Activated naive CD8-positive, alpha-beta T cell (primary cell): ENCODE data around the gene EXOC1.

ENCODE experiments used
- H3K27ac Mint-ChIP-seq: one replicate; pipeline ENCODE4 v1.8.0; 2021; ENCODE audit warnings: mixed read lengths
- H3K27me3 Mint-ChIP-seq: one replicate; pipeline ENCODE4 v1.8.0; 2021; ENCODE audit warnings: mixed read lengths
- H3K36me3 Mint-ChIP-seq: one replicate; pipeline ENCODE4 v1.8.0; 2021; ENCODE audit warnings: mixed read lengths
- H3K4me1 Mint-ChIP-seq: one replicate; pipeline ENCODE4 v1.8.0; 2021; ENCODE audit warnings: low read depth, mixed read lengths
- H3K4me3 Mint-ChIP-seq: one replicate; pipeline ENCODE4 v1.8.0; 2021; ENCODE audit warnings: mild to moderate bottlenecking, mixed read lengths
- H3K9me3 Mint-ChIP-seq: one replicate; pipeline ENCODE4 v1.8.0; 2021; ENCODE audit warnings: low read depth, mixed read lengths

The EXOC1 gene, protein sequence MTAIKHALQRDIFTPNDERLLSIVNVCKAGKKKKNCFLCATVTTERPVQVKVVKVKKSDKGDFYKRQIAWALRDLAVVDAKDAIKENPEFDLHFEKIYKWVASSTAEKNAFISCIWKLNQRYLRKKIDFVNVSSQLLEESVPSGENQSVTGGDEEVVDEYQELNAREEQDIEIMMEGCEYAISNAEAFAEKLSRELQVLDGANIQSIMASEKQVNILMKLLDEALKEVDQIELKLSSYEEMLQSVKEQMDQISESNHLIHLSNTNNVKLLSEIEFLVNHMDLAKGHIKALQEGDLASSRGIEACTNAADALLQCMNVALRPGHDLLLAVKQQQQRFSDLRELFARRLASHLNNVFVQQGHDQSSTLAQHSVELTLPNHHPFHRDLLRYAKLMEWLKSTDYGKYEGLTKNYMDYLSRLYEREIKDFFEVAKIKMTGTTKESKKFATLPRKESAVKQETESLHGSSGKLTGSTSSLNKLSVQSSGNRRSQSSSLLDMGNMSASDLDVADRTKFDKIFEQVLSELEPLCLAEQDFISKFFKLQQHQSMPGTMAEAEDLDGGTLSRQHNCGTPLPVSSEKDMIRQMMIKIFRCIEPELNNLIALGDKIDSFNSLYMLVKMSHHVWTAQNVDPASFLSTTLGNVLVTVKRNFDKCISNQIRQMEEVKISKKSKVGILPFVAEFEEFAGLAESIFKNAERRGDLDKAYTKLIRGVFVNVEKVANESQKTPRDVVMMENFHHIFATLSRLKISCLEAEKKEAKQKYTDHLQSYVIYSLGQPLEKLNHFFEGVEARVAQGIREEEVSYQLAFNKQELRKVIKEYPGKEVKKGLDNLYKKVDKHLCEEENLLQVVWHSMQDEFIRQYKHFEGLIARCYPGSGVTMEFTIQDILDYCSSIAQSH

DNA sequence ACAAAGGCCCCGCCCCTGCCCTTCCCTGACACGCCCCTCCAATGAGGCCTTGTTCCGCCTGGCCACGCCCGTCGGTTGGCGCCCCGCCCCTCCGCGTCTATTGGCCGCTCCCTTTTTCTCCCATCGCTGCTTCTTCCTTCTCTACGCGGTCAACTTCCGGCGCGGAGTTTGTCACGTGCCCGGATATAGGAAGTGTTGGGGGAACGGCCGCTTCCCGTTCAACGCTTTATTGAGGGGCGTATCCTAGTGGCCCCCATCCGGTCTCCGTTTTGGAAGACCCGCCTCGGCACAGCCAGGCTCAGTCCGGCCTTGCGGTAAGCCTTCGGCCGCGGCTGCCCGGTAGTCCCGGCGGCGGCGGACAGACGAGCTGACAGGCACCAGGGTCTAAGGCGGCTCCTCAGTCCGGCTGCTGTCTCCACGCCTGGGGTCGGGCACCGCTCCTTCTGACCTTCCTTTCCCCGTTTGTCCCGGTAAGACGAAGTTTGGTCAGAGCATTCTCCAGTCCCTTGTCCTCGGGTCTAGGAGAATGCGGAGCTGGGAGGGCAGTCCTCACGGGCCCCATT is at the start of gene EXOC1:
Gene EXOC1, plus strand, starts transcription at position 165 of the 563 bp plus-strand sequence. CDS start 4,676 bp downstream, outside the sequence.
- H3K4me1 Mint-ChIP-seq = peaks cover 43% of the 10 kb centered on the region
- peak within 1 kb of the TSS; percentile 11 for H3K4me3 Mint-ChIP-seq
- no peaks in the 10 kb centered on the region for H3K9me3 Mint-ChIP-seq
- peak within 1 kb of the TSS; percentile 47 for H3K27ac Mint-ChIP-seq
- peaks cover 7% of the 10 kb centered on the region for H3K36me3 Mint-ChIP-seq
- H3K27me3 Mint-ChIP-seq = no peaks in the 10 kb centered on the region

DNA sequence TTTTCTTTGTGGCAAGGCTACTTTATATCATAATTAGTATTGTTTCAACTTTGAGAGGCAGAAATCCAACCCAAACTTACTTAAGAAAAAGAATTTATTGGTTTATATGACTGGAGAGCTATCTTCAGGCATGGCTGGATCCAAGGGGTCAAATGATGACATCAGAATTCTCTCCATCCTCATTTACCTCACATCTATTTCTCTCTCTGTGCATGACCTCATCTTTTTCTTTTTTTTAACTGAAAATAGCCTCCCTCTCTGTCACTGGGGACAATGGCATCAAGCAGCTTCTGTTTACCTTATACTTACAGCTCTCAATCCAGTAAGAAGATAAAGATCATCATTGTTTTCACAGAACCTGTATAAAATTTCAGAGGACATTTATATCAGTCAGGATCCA is 45.9 kb upstream of the EXOC1 start:
- Mint-ChIP-seq H3K27ac (no peak overlapping the region), H3K4me3 (no peak overlapping the region), H3K4me1 (no peaks in the 10 kb centered on the region), H3K9me3 (no peaks in the 10 kb centered on the region), H3K27me3 (peaks cover 2% of the 10 kb centered on the region), H3K36me3 (no peaks in the 10 kb centered on the region)

DNA sequence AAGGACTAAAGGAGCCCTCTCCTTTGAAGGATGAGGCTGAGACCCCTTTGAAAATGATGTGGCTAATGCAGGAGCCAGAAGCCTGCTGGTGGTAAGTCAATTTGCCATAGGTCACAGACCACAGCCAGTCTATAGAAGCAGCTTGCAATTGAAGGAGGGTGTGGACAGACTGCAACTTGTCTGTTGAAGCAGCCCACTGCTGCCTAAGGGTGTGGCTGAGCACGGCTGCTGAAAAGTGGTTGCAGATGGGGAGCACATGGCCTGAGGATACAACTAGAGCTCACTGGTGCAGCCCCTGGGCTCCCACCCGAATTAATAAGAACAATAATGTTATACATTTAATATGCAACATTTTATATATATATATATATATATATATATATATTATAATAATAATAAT is 45.3 kb upstream of the EXOC1 start:
- H3K27ac Mint-ChIP-seq = no peak overlapping the region
- no peaks in the 10 kb centered on the region for H3K4me1 Mint-ChIP-seq
- no peaks in the 10 kb centered on the region for H3K36me3 Mint-ChIP-seq
- H3K27me3 Mint-ChIP-seq = peaks cover 2% of the 10 kb centered on the region
- H3K4me3 Mint-ChIP-seq = no peak overlapping the region
- H3K9me3 Mint-ChIP-seq = no peaks in the 10 kb centered on the region

DNA sequence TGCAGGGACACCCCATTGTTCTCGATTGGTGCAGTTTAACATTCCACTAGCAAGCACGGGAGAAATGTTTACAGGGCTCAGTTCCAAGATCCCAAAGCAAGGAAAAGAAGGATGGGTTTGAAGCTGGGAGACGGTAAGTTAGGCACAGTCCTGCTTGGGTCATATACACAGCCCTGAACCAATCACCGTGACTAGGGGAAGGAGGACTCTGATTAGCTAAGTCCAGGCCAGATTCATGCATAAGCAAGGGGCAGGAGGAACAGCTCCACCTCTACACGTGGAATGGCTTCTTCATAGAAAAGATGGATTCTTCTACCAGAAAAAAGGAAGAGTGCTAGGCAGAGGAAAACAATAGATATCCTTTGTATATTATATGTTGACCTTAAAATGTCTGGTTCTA is 44.8 kb upstream of the EXOC1 start:
- no peaks in the 10 kb centered on the region for H3K9me3 Mint-ChIP-seq
- no peak overlapping the region for H3K4me3 Mint-ChIP-seq

DNA sequence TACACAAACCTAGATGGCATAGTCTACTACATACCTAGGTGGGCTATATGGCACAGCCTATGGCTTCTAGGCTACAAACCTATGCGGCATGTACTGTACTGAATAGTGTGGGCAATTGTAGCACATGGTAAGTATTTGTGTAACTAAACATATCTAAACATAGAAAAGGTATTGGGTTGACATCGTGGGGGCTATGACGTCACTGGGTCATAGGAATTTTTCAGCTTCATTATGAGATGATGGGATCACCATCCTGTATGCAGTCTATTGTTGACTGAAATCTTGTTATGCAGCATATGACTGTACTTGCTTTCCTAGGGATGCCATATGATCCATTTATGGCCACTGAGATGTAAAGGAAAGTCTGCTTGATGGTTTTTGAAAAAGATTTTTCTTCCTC is 35.8 kb upstream of the EXOC1 start:
- H3K27ac Mint-ChIP-seq = no peak overlapping the region

More for the DNA sequence above, 44.8 kb upstream of the EXOC1 start:
- H3K27me3 Mint-ChIP-seq = peaks cover 2% of the 10 kb centered on the region
- no peak overlapping the region for H3K27ac Mint-ChIP-seq
- no peaks in the 10 kb centered on the region for H3K4me1 Mint-ChIP-seq
- H3K36me3 Mint-ChIP-seq = no peaks in the 10 kb centered on the region

DNA sequence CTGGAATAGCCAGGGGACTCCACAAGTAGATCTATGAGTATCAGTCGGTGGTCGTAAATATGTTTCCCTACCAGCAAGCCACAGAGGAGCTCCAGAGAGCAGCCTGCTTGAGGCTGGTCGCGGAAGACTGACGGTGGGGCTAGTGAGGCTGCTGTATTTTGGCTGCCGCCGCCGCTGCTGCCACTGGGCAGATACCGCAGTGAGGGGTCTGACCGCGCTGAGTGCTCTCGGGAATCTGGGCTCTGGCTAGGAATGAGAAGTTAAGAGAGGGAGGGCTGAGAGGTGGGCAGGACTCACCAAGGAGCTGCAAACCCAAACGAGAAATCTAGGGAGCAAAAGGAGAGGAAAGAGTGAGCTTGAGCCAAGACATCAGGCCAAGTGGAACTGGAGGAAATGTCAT is 33.8 kb upstream of the EXOC1 start, which contains the start of gene EXOC1L:
Gene EXOC1L, plus strand, starts transcription at position 157 of the 400 bp plus-strand sequence. Its CDS starts 237 bp downstream, at position 394.
- Mint-ChIP-seq H3K27me3 (peaks cover 12% of the 10 kb centered on the region), H3K27ac (no peak within 1 kb of the TSS), H3K4me1 (peaks cover 5% of the 10 kb centered on the region), H3K36me3 (no peaks in the 10 kb centered on the region), H3K9me3 (no peaks in the 10 kb centered on the region), H3K4me3 (peak within 1 kb of the TSS; percentile 72)

More for the DNA sequence above, 35.8 kb upstream of the EXOC1 start:
- H3K9me3 Mint-ChIP-seq = no peaks in the 10 kb centered on the region
- H3K4me3 Mint-ChIP-seq = no peak overlapping the region
- H3K27me3 Mint-ChIP-seq = peaks cover 12% of the 10 kb centered on the region
- no peaks in the 10 kb centered on the region for H3K36me3 Mint-ChIP-seq
- peaks cover 5% of the 10 kb centered on the region for H3K4me1 Mint-ChIP-seq

DNA sequence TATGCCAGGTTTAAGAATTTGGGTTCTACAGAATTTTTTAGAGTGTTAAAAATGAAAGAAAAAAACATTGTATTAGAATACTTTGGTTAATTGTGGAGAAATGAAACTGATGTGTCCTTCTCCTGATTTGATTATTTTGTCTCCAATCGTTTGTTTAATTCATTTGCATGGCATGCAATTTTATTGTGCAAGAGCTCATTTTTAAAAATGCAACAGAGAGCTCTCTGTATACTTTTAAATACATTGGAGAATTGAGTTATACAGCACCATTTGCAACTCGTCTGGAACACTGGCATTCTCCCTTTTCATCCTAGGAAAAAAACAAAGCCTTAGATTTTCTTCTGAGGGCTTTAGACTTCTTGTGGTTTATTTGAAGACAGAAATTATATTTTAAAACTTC is 33.2 kb upstream of the EXOC1 start:
- H3K27ac Mint-ChIP-seq = no peak overlapping the region
- no peak overlapping the region for H3K4me3 Mint-ChIP-seq
- H3K4me1 Mint-ChIP-seq = peaks cover 5% of the 10 kb centered on the region
- peaks cover 12% of the 10 kb centered on the region for H3K27me3 Mint-ChIP-seq
- no peaks in the 10 kb centered on the region for H3K9me3 Mint-ChIP-seq
- no peaks in the 10 kb centered on the region for H3K36me3 Mint-ChIP-seq

DNA sequence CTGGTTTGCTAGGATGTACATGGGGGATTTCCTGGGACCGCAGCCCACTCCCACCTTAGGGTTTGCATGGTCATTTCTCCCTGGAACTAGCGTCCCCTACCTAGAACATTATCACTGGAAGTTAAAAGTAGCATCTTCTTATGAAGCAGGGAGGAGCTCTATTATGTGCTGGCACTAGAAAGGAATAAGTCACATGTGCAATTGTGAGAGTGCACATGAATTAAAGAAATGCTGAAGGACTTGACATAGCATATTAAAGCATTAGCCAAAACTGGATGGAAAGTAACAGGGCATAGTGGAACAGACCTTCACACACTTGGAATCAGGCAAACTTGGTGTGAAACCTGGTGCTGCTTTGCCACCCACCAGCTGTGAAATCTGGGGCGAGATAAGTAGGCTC is 31.1 kb upstream of the EXOC1 start:
- H3K9me3 Mint-ChIP-seq = no peaks in the 10 kb centered on the region
- no peak overlapping the region for H3K4me3 Mint-ChIP-seq
- no peak overlapping the region for H3K27ac Mint-ChIP-seq
- H3K27me3 Mint-ChIP-seq = peaks cover 14% of the 10 kb centered on the region
- no peaks in the 10 kb centered on the region for H3K36me3 Mint-ChIP-seq
- peaks cover 5% of the 10 kb centered on the region for H3K4me1 Mint-ChIP-seq

DNA sequence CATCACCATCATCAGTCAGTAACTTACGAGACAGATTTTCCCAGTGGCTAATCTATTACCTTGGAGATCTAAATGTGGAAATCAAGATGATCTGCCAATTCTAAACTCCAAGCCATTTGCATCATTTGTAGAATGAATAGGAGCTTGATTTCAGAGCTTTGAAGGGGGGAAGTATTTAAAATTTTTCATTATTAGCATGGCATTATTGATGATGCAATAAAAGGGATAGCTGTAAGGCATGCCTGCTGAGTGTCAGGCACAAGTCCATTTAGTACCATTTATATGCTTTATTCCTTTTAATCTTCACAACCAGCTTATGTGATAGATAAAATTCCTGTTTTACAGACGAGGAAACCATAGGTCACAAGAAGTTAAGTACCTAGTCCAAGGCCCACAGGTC is 28.6 kb upstream of the EXOC1 start:
- Mint-ChIP-seq H3K9me3 (no peaks in the 10 kb centered on the region), H3K4me3 (no peak overlapping the region), H3K27ac (no peak overlapping the region), H3K36me3 (no peaks in the 10 kb centered on the region), H3K4me1 (no peaks in the 10 kb centered on the region), H3K27me3 (peaks cover 8% of the 10 kb centered on the region)

DNA sequence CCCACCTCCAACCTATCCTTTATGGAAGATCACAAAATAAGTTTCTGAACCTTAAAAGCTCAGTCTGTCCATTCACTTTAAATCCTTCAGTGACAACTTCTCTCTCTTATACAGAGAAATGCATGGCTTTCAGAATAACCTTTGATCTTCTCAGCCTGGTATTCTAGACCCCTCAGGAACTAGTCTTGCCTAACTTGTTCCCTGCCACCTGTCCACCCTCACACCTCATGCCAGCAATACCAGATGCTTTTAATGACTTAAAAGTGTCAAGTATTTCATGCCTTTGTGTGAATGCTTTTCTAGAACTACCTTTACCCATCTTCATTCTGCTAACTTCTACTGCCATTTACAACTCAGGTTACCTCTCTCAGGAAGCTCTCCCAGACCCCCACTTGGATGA is 26.5 kb upstream of the EXOC1 start:
- Mint-ChIP-seq H3K27ac (no peak overlapping the region), H3K27me3 (peaks cover 11% of the 10 kb centered on the region), H3K4me3 (no peak overlapping the region), H3K36me3 (no peaks in the 10 kb centered on the region), H3K9me3 (no peaks in the 10 kb centered on the region), H3K4me1 (no peaks in the 10 kb centered on the region)

DNA sequence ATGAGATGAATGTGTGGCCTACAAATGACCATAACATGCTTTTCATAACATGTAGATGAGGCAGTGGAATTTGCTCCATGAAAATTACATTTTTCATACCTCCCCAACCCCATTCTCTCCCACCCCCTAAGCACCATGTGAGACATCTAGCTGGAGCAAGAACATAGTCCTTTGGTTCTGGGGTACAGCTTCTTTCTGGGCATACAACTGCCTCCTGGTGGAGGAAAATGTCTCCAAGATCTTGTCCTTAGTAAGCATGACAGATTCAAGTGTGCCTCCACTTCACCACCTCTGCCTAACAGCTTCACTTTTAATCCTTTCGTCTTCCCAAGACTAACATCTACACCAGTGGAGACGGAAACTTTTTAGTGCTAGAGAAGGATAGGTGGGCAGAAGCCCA is 25.9 kb upstream of the EXOC1 start:
- Mint-ChIP-seq H3K27ac (no peak overlapping the region), H3K27me3 (peaks cover 7% of the 10 kb centered on the region)

DNA sequence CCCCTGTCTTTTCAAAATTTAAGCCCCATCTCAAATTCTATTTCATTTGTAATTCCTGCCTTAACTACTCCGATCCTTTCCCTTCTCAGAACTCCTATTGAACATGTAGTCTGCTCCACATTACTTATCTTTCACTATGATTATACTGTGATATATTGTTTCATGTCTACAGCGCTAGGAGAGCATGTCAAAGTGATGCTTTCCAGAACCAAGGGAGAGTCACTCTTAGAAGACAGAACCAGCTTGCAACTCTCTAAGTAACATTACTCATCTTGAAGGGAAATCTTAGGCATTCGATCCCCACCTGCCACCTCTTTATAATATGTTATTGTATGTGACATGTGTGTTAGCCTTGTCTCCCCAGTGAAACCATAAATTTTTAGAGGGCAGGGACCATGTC is 23.4 kb upstream of the EXOC1 start:
- no peak overlapping the region for H3K4me3 Mint-ChIP-seq
- H3K27me3 Mint-ChIP-seq = peaks cover 9% of the 10 kb centered on the region
- H3K9me3 Mint-ChIP-seq = no peaks in the 10 kb centered on the region
- no peak overlapping the region for H3K27ac Mint-ChIP-seq
- no peaks in the 10 kb centered on the region for H3K36me3 Mint-ChIP-seq
- no peaks in the 10 kb centered on the region for H3K4me1 Mint-ChIP-seq

More for the DNA sequence above, 25.9 kb upstream of the EXOC1 start:
- no peaks in the 10 kb centered on the region for H3K36me3 Mint-ChIP-seq
- H3K9me3 Mint-ChIP-seq = no peaks in the 10 kb centered on the region
- no peaks in the 10 kb centered on the region for H3K4me1 Mint-ChIP-seq
- H3K4me3 Mint-ChIP-seq = no peak overlapping the region

DNA sequence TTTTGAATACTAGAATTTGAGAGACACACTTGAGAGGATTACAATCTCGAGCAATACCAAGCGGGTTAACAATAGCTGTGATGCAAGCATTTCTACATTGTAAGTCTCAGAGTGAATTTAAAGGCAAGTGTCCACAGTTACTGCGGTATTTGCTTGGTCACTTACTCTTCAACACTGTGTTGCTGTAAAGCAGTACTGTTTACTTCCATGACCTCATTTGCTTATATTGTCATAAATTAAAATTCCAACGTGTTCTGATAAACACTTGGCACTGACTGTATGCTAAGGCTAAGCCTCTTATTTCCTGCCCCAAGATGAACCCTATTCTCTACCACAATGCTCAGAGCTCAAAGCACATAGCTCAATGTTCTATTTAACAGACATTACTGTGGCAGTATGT is 22.7 kb upstream of the EXOC1 start:
- Mint-ChIP-seq H3K27ac (no peak overlapping the region), H3K36me3 (peaks cover 5% of the 10 kb centered on the region), H3K9me3 (no peaks in the 10 kb centered on the region), H3K27me3 (peaks cover 13% of the 10 kb centered on the region), H3K4me1 (no peaks in the 10 kb centered on the region), H3K4me3 (no peak overlapping the region)

DNA sequence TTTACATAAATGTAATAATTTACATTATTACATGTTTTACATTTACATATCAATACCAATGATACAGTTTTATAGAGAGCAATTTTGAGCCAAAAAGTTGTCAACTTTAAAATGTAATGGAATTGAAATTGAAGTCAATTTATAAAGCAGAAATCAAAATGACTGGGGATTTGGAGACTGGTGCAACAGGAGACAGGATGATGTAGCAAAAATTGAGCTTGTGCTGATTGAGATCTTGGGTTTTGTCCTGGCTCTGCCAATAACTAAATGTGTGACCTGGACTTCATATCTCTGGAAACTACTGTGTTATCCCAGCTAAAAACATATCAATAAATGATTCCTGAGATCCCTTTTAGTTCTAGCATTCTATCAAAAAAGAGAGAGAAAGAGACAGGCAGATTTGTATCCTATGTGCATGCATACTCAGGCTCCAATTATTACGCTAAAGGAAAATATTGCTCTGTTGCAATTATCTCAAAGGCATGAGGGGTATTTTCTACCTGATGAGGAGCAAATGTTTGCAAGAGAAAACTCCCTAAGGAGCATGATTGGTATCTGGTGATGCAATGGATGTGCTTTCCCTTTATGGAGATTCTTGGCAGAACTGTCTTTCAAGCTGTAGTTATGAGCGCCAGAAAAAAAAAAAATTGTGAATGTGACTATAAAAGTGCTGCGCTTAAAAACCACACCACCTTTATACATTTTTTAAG is 19.2 kb upstream of the EXOC1 start:
- Mint-ChIP-seq H3K4me1 (no peaks in the 10 kb centered on the region), H3K4me3 (no peak overlapping the region), H3K9me3 (no peaks in the 10 kb centered on the region), H3K27me3 (peaks cover 13% of the 10 kb centered on the region), H3K36me3 (peaks cover 8% of the 10 kb centered on the region), H3K27ac (no peak overlapping the region)
